Calu3 (cell line): Measurements from ENCODE around the gene C3orf18. TPM values are rescaled to one million over a fixed set of nuclear protein-coding genes. Genes with fewer than 3 reads are reported as not detected.

ENCODE experiments used
- BruUV-seq: library from RNA; stranded (reverse); fragments of 400-500 nt; replicated peaks from 2 replicates; lab custom pipeline; 2021; lab: Mats Ljungman, UMichigan
- CTCF ChIA-PET: fragments of 300-600 bp; sonication (Branson Sonifier 250); formaldehyde crosslinking; loops from one replicate; lab custom pipeline; 2022; ENCODE audit warnings: antibody characterized with exemption; lab: Charles Lee
- DNase-seq: peaks from one replicate; pipeline ENCODE4 v3.0.0; 2022
- H3K27ac Mint-ChIP-seq: one replicate; pipeline ENCODE4 v1.8.0; 2022; ENCODE audit warnings: mixed read lengths; ENCODE audit not compliant: unreplicated experiment
- H3K27me3 Mint-ChIP-seq: one replicate; pipeline ENCODE4 v1.8.0; 2022; ENCODE audit warnings: mixed read lengths; ENCODE audit not compliant: unreplicated experiment
- H3K36me3 Mint-ChIP-seq: one replicate; pipeline ENCODE4 v1.8.0; 2022; ENCODE audit warnings: mild to moderate bottlenecking, moderate library complexity, mixed read lengths; ENCODE audit not compliant: insufficient read depth, unreplicated experiment
- H3K4me1 Mint-ChIP-seq: one replicate; pipeline ENCODE4 v1.8.0; 2022; ENCODE audit warnings: mild to moderate bottlenecking, low read depth, mixed read lengths; ENCODE audit not compliant: unreplicated experiment
- H3K4me3 Mint-ChIP-seq: one replicate; pipeline ENCODE4 v1.8.0; 2022; ENCODE audit warnings: mild to moderate bottlenecking, low read depth, moderate library complexity, mixed read lengths; ENCODE audit not compliant: unreplicated experiment
- H3K9me3 Mint-ChIP-seq: one replicate; pipeline ENCODE4 v1.8.0; 2022; ENCODE audit warnings: low read depth, mixed read lengths; ENCODE audit not compliant: unreplicated experiment
- intact Hi-C: fragments of 100-400 bp; cut with micrococcal nuclease; formaldehyde crosslinking; loops from one replicate; pipeline ENCODE4 v1.10.0; 2022; ENCODE audit not compliant: unreplicated experiment
- total RNA-seq: library from RNA; stranded (reverse); gene quantifications from 2 replicates; pipeline ENCODE4 v1.2.3, GENCODE V29; 2022
- TF ChIP-seq, protein P1 (sequence below): fragments of 200-600 bp; IDR thresholded peaks from one replicate; pipeline ENCODE4 v1.8.0; 2022; ENCODE audit warnings: antibody characterized with exemption; ENCODE audit not compliant: unreplicated experiment

The C3orf18 gene
- total RNA-seq, 1 experiment from 2014 or later, result 2.7 TPM

DNA sequence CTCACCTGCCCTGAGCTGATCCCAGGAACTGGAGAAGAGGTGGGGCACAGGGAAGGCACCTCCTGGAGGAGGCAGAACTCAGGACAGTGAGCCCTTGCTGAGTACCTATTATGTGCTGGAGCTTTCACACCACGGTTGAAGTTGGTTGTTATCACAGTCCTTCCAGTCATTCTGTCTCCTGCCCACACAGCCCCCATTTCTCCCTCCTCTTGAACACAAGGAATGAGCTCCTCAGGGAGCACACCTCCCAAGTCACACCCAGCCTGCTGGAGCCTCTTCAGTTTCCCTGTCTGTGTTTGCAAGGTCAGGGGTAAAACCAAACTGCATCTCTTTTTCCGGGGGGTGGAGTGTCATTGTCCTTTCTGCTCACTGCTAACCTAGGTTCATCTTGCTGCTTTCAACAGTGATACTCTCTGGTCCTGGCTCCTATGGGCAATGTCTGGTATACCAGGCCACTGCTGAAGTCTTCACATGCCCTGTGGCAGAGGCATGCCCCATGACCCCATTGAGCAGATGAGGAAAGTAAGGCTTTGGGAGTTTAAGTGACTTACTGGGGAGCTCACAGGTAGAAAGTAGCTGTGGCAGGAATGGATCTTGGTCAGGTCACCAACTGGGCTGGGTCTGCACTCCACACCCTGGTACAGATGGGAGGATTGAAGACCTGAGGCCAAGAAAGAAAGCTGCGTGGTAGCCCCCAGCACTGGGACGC is 30.0 kb downstream of the C3orf18 start:
- TF ChIP-seq, protein P1, sequence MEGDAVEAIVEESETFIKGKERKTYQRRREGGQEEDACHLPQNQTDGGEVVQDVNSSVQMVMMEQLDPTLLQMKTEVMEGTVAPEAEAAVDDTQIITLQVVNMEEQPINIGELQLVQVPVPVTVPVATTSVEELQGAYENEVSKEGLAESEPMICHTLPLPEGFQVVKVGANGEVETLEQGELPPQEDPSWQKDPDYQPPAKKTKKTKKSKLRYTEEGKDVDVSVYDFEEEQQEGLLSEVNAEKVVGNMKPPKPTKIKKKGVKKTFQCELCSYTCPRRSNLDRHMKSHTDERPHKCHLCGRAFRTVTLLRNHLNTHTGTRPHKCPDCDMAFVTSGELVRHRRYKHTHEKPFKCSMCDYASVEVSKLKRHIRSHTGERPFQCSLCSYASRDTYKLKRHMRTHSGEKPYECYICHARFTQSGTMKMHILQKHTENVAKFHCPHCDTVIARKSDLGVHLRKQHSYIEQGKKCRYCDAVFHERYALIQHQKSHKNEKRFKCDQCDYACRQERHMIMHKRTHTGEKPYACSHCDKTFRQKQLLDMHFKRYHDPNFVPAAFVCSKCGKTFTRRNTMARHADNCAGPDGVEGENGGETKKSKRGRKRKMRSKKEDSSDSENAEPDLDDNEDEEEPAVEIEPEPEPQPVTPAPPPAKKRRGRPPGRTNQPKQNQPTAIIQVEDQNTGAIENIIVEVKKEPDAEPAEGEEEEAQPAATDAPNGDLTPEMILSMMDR, result no peak
- intact Hi-C loops, result no loop called here
- Mint-ChIP-seq H3K27ac (no peak overlapping the region), H3K9me3 (no peaks in the 10 kb centered on the region), H3K36me3 (no peaks in the 10 kb centered on the region), H3K27me3 (peaks cover 94% of the 10 kb centered on the region), H3K4me3 (no peak overlapping the region), H3K4me1 (no peaks in the 10 kb centered on the region)
- no peak for DNase-seq
- CTCF ChIA-PET, result no interaction called here
- BruUV-seq, result no TSS peak

DNA sequence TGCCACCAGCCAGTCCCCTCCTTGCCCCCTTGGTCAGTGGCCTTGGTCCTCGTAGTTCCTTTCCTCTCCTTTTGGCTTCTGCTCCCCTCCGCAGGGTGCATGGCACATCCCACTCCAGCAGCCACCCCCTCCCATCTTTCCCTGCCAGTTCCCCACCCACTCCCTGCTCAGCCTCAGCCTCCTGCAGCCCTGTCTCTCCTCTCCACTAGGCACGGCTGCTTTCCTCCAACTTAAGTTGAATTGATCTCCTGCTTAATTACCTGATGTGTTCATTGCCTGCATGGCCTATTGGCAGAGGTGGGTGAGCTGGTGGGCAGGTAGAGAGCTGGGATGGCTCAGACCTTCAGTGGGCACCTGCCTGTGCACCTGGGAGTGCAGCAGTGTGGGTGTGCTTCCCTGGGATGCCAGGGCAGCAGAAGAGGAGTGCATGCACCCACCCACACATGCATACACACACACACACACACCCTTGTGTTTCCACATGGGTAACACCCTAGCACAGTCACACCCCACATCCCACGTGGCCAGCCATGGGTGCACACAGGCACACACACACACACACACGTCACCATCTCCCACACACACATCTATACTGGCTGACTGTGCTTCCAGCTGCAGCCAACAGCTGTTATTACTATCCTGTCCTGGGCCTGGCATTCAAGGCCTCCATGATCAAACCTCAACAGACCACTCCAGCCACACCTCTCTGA is 30.9 kb downstream of the C3orf18 start:
- H3K4me1 Mint-ChIP-seq, result no peaks in the 10 kb centered on the region
- DNase-seq, result no peak
- no peaks in the 10 kb centered on the region for H3K36me3 Mint-ChIP-seq
- H3K27ac Mint-ChIP-seq, result no peak overlapping the region
- TF ChIP-seq, protein P1, result no peak
- intact Hi-C loops, result no loop called here
- CTCF ChIA-PET, result no interaction called here
- no peak overlapping the region for H3K4me3 Mint-ChIP-seq
- BruUV-seq, result no TSS peak
- peaks cover 100% of the 10 kb centered on the region for H3K27me3 Mint-ChIP-seq
- no peaks in the 10 kb centered on the region for H3K9me3 Mint-ChIP-seq

DNA sequence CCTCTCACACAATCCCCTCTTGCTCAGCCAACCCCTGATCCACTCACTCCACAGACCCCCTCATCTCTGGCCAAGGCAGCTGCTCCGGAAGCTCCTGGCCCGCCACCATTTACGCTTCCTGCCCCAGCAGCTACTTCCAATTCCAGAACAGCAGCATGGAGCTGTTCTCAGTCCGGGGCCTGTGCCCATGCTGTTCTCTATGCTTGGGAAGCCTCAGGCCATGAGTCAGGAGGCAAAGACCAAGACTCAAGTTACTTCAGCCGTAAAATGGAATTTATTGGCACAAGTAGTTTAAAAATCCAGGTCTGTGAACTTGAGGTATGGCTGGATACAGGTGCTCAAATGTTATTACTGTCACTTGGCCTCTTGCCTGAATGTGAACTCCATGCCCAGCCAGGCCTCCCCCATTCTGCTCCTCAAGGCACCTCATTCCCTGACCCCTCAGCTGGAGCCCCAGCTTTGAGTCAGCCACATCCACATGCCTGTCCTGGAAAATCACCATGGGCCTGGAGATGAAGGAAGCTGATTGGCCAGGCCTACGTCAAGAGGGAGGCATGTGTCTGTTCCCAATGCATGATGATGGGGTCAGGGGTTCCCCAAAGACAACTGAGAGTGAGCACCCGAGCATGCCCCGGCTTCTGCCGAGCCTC is 32.7 kb downstream of the C3orf18 start:
- intact Hi-C loops, result no loop called here
- CTCF ChIA-PET, result interaction anchor here (0.7 kb wide), 1 partner anchor 191 kb away, joined by 3 read pairs; no protein-coding TSS in a partner anchor
- peaks cover 91% of the 10 kb centered on the region for H3K27me3 Mint-ChIP-seq
- DNase-seq, result no peak
- H3K4me1 Mint-ChIP-seq, result no peaks in the 10 kb centered on the region
- H3K4me3 Mint-ChIP-seq, result no peak overlapping the region
- H3K27ac Mint-ChIP-seq, result no peak overlapping the region
- H3K9me3 Mint-ChIP-seq, result no peaks in the 10 kb centered on the region
- TF ChIP-seq, protein P1, result no peak
- H3K36me3 Mint-ChIP-seq, result no peaks in the 10 kb centered on the region
- no TSS peak for BruUV-seq

DNA sequence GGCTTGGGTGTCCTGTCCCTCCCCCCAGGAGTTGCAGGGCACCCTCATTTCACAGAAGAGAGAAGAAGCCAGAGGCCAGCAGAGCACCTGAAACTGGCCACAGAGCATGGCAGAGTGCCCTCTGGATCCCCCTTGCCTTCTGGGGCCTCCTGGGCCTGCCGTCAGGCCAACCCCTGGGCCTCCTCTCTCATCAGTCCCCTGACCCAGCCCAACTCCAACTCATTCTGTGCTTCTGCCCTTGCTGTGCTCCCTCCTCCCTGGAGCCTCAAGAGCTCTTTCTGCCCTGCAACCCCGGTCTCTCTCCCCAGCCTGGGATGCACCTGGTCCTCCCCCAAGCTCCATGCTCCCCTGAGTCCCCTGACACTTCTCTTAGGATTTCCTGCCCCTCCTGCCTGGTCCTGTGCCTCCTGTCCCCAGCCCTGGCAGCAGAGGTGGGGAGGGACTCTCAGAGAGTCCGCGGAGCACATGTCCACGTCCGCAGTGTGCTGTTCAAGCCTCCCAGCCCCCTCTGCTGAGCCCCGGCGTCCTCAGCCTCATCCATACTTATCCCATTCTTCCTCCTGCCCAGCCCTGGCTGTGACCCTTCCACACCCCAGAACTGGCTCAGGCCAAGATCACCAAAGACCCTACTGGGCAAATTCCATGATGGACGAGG is 33.6 kb downstream of the C3orf18 start:
- H3K4me3 Mint-ChIP-seq, result no peak overlapping the region
- no peak overlapping the region for H3K27ac Mint-ChIP-seq
- intact Hi-C loops, result no loop called here
- no TSS peak for BruUV-seq
- H3K9me3 Mint-ChIP-seq, result no peaks in the 10 kb centered on the region
- DNase-seq, result no peak
- TF ChIP-seq, protein P1, result no peak
- no peaks in the 10 kb centered on the region for H3K4me1 Mint-ChIP-seq
- CTCF ChIA-PET, result no interaction called here
- H3K27me3 Mint-ChIP-seq, result peaks cover 91% of the 10 kb centered on the region
- H3K36me3 Mint-ChIP-seq, result no peaks in the 10 kb centered on the region
